ENCODE results near the gene MID1.

Gene MID1

DNA sequence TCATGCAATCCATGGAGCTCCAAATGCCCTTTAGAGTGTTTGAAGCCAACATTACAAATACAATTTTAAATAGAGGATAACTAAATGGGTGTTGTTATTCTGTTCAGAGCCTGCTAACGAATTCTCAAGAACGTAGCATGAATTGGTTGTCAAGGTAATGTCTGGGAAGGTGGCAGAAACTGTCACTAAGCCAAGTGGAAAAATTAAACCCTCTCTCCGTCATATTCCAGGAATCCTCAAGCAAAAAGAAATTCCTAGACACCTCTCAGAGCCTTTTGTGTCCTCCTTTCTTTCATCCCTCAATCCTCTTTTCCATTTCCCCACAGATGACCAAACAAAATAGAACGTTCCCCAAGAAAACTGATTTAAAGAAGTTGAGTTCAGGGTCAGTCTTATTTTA is 204.0 kb downstream of the MID1 start:
- DNase-seq: no peak

GRCh38 chrX:10415306-10416001 is 204.9 kb downstream of the MID1 start:
- no peak for DNase-seq

DNA sequence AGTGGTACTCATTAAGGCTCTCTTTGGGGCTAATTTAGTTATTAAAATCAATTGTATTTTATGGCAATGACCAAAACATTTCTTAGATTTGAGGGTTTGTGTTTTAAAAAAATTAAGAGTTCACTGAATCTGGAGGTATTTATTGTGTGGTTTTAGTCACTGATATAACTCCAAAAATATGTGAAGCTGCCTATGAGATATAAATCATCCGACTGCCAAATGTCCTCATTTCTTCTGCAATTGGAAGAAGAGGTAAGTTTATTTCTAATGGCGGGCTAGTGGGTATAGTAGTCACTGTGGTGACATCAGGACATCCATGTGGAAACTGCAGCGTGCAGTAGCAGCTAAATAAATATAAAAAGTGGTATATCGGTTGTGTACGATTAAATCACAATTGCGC is 205.5 kb downstream of the MID1 start:
- no peak for DNase-seq

DNA sequence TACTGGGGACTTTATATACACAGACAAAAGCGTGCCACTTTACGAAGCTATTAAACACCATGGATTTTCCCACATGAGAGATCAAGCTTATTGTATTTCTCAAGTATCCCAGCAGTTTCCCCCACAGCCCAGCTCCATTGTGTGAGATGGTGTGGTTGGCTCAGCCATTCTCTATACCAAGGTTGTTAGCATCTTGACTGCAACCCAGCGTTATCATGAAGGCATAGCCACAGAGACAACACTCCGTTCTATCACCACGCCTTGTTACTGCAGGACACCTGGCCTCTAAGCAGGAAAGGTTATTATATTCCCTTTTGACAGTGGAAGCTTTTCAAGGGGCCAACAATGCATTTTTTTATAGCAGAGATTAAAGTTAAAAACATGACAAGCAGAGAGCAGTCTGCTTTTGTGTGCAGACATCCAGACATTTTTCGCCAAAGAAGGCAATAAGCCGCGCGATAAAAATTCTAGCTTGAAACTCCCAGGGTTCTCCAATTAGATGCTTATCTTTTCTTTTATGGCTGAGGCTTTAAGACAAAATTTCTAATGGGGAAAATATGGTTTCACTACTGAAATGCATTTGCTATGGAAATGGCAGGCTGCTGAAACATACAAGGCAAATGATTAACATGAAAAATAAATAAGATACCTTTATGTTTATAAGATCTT is 206.1 kb downstream of the MID1 start:
- no peak for DNase-seq

- DNase-seq: no peak
Measured at GRCh38 chrX:10404436-10404835, 215.9 kb downstream of the MID1 start.

DNA sequence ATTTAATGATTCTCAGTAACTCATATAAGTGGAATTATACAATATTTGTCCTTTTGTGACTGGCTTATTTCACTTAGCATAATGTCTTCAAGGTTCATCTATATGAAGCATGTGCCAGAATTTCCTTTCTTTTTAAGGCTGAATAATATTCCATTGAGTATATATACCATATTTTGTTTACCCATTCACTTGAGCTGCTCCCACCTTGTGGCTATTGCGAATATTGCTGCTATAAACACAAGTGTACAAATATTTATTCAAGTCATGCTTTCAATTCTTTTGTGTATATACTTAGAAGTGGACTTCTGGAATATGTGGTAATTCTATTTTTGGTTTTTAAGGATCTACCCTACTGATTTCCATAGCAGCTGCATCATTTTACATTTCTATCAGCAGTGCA is 219.1 kb downstream of the MID1 start:
- DNase-seq: no peak

DNA sequence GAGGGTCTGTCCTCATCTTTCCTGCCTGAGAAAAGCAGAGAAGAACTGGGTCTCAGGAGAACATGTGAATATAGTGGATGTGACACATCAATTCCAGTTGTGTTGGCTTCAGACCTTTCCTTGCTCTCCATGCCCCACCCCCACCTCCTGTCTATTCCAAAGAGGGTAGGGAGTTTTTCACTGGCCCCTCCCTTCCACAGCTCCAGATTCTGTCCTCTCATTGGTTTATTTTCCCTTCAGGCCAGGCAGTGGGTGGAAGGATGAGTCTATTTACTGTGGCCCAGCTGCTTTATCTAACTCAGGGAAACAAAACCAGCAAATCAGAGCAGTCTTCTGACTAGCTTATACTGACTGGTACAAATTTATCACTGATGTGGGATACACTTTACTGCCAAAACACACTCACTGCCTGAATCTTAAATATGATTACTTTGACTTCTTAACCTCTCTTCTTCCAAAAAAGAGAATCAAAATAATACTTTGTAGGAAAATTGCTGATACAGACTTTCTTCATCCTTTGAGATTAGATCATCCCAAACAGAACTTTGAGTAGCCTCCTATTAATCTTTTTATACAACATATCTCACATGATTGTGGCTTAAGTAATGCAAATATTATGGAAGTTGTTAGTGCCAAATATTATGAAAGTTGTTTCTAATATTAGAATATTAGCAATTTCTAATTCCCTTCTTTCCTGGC is 221.2 kb downstream of the MID1 start:
- no peak for DNase-seq

DNA sequence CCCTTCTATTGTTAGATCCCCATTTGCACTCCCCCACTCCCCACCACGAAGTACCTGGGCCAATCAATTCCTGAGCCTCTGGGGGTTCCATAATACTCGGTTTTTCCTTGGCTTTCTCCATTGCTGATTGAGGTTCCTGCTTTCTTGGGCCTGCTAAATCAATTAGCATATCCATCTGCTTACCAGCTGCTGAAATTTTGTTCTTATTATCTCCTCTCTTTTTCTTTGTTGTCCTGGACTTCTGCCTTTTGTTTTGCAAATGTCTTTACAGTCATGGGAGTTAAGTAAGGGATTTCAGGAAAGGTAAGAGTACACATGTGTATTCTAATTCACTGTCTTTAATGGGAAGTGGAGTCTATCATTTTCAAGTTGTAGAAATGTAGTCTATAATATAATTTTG is 222.2 kb downstream of the MID1 start:
- DNase-seq: no peak

DNA sequence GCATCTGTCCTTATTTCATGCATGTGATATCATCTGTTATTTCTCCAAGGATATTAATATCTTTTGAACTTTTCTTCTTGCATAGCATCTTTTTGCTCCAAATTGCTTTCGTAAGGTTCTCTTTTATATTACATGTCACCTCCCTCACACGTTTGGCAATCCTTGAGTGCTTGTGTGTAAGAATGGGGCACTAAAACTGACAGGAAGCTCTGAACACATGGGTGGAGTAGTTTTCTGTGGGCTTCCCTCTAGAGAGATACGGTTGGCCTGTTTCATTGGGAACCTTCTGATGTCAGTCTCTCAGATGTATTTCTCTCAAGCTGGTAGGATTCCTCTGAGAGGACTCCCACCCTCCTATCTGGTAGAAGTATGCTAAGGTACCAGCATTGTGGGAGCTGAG is 223.0 kb downstream of the MID1 start:
- no peak for DNase-seq

GRCh38 chrX:10395643-10396042 is 224.7 kb downstream of the MID1 start:
- DNase-seq: no peak

Data from activated CD4-positive, CD25-positive, alpha-beta regulatory T cell treated with anti-CD3 and anti-CD28 coated beads, Interleukin-2, amount 50 U/mL, for 72 hours (primary cell).